B cell (primary cell): ENCODE measurements around the gene HES1. TPM values are rescaled to one million over a fixed set of nuclear protein-coding genes. Genes with fewer than 3 reads are reported as not detected.
"Not testable (repeated sequence)": the region's sequence is repeated elsewhere in the genome, so short reads cannot be mapped to it uniquely, and the experiment has no call there.

Experiments
- ATAC-seq: fragments of 200-7000 bp; cut with Tn5 transposase; one replicate; pipeline ENCODE4 v1.10.0; 2021; ENCODE audit warnings: low read depth, mild to moderate bottlenecking, moderate number of reproducible peaks, moderate library complexity
- CTCF ChIA-PET: fragments of 350-600 bp; sonication (Branson Sonifier 250); formaldehyde crosslinking; loops from one replicate; lab custom pipeline; 2021; ENCODE audit warnings: antibody characterized with exemption, inconsistent platforms; lab: Charles Lee
- POLR2A ChIA-PET: fragments of 350-600 bp; sonication (Branson Sonifier 250); formaldehyde crosslinking; loops from one replicate; lab custom pipeline; 2021; ENCODE audit warnings: antibody characterized with exemption; lab: Charles Lee
- DNase-seq: peaks from one replicate; pipeline ENCODE4 v3.0.0; 2013
- H2AFZ ChIP-seq: 2 replicates; pipeline ENCODE4 v1.6.1; 2012; ENCODE audit warnings: mild to moderate bottlenecking, low read depth, low read length; ENCODE audit not compliant: insufficient read depth, poor library complexity, severe bottlenecking
- H3K27ac ChIP-seq, 2 donors: 1 replicate in 1 of 2; 2 replicates in 1 of 2; pipeline ENCODE4 v1.5.1; 2012 to 2013; ENCODE audit warnings: low read length in 2 of 2, mild to moderate bottlenecking in 2 of 2, moderate library complexity in 1 of 2
- H3K27me3 ChIP-seq, 4 experiments: fragments of 200-600 bp in 1 of 4; sonication (generic) in 1 of 4; replicated peaks in 1 of 4; 1 replicate in 2 of 4; 2 replicates in 2 of 4; pipeline versions ENCODE4 v1.6.1 to v1.7.0; 2013 to 2016; ENCODE audit warnings: low read length in 3 of 4, mild to moderate bottlenecking in 2 of 4, mixed read lengths in 1 of 4, moderate library complexity in 1 of 4; ENCODE audit not compliant: insufficient read depth in 4 of 4, control insufficient read depth in 3 of 4; ENCODE audit errors: control extremely low read depth in 1 of 4
- H3K36me3 ChIP-seq, 2 experiments: replicated peaks in 1 of 2; 1 replicate in 1 of 2; 2 replicates in 1 of 2; pipeline versions ENCODE4 v1.6.1 to v1.7.1; 2013; ENCODE audit warnings: low read length in 1 of 2; ENCODE audit not compliant: insufficient read depth in 2 of 2, control insufficient read depth in 1 of 2; ENCODE audit errors: control extremely low read depth in 1 of 2, extremely low read depth in 1 of 2
- H3K4me1 ChIP-seq, 2 donors: fragments of 200-600 bp in 1 of 2; sonication (generic) in 1 of 2; 1 replicate in 1 of 2; 2 replicates in 1 of 2; pipeline versions ENCODE4 v1.5.1 to v1.6.1; 2013 to 2017; ENCODE audit warnings: low read length in 2 of 2; ENCODE audit not compliant: control insufficient read depth in 2 of 2, insufficient read depth in 2 of 2
- H3K4me2 ChIP-seq: replicated peaks from 2 replicates; pipeline ENCODE3; 2012; ENCODE audit warnings: mild to moderate bottlenecking, low read depth, low read length; ENCODE audit not compliant: poor library complexity, severe bottlenecking
- H3K4me3 ChIP-seq, 5 experiments: fragments of 200-600 bp in 1 of 5; sonication (generic) in 1 of 5; 1 replicate in 3 of 5; 2 replicates in 2 of 5; pipeline versions ENCODE4 v1.5.1 to v1.7.0; 2011 to 2016; ENCODE audit warnings: low read length in 4 of 5, mild to moderate bottlenecking in 4 of 5, low read depth in 2 of 5, control low read depth in 1 of 5, moderate library complexity in 1 of 5; ENCODE audit not compliant: insufficient read depth in 1 of 5; ENCODE audit errors: control extremely low read depth in 1 of 5, extremely low read depth in 1 of 5
- H3K79me2 ChIP-seq: fragments of 200-600 bp; sonication (generic); one replicate; pipeline ENCODE4 v1.6.0; 2016; ENCODE audit warnings: low read length; ENCODE audit not compliant: control insufficient read depth, insufficient read depth
- H3K9ac ChIP-seq: fragments of 200-600 bp; sonication (generic); 2 replicates; pipeline ENCODE4 v1.6.1; 2017; ENCODE audit warnings: mild to moderate bottlenecking, low read length, moderate library complexity
- H3K9me3 ChIP-seq, 3 donors: one replicate each; pipeline versions ENCODE4 v1.6.1 to v1.7.1; 2013; ENCODE audit warnings: low read length in 2 of 3; ENCODE audit not compliant: control insufficient read depth in 2 of 3, insufficient read depth in 1 of 3; ENCODE audit errors: control extremely low read depth in 1 of 3
- H4K20me1 ChIP-seq: 2 replicates; pipeline ENCODE4 v1.6.0; 2012; ENCODE audit warnings: mild to moderate bottlenecking, low read length; ENCODE audit not compliant: insufficient read depth, control insufficient read depth, poor library complexity, severe bottlenecking
- H3K27ac Mint-ChIP-seq: one replicate; pipeline ENCODE4 v1.8.0; 2021; ENCODE audit warnings: mixed read lengths
- H3K27me3 Mint-ChIP-seq: one replicate; pipeline ENCODE4 v1.8.0; 2021; ENCODE audit warnings: mixed read lengths
- H3K4me1 Mint-ChIP-seq: one replicate; pipeline ENCODE4 v1.8.0; 2021; ENCODE audit warnings: mixed read lengths
- H3K4me3 Mint-ChIP-seq: one replicate; pipeline ENCODE4 v1.8.0; 2021; ENCODE audit warnings: mixed read lengths
- H3K9me3 Mint-ChIP-seq: one replicate; pipeline ENCODE4 v1.8.0; 2022; ENCODE audit warnings: mixed read lengths; ENCODE audit not compliant: insufficient read depth
- CTCF ChIP-seq: fragments of 200-600 bp; IDR thresholded peaks from one replicate; pipeline ENCODE4 v1.8.0; 2022; ENCODE audit warnings: antibody characterized with exemption, mild to moderate bottlenecking
- EZH2 ChIP-seq: IDR thresholded peaks from 2 replicates; pipeline ENCODE4 v1.6.1; 2012; ENCODE audit warnings: borderline replicate concordance, low read depth, mild to moderate bottlenecking, moderate library complexity, low read length; ENCODE audit not compliant: insufficient read depth, poor library complexity, severe bottlenecking
- WGBS: methylation state at CpG from one replicate; pipeline ENCODE4 v1.1.5; 2013; ENCODE audit warnings: missing lambda C conversion rate; ENCODE audit not compliant: insufficient coverage; 5-methylcytosine and 5-hydroxymethylcytosine counted together
- intact Hi-C: fragments of 100-400 bp; cut with micrococcal nuclease; formaldehyde crosslinking; loops from one replicate; pipeline ENCODE4 v1.10.0; 2022
- polyA plus RNA-seq: library from polyadenylated mRNA; depleted of rRNA; stranded (reverse); fragments of >200 nt; gene quantifications from 2 replicates; pipeline ENCODE4 v1.2.3, GENCODE V29; 2012
- total RNA-seq, 2 donors: library from RNA; stranded (reverse); fragments of 120-200 nt in 1 of 2; gene quantifications; 1 replicate in 1 of 2; 2 replicates in 1 of 2; pipeline versions ENCODE4 v1.2.3 to v1.2.4, GENCODE V29; 2013 to 2022

The HES1 gene
- total and polyA plus RNA-seq, 2 donors (not counting 1 experiment from before 2014, with no cell fraction given): 2.4 to 60.3 TPM

GRCh38 chr3:194090716-194091115 is 45.2 kb upstream of the HES1 start:
- TF ChIP-seq CTCF (no peak), EZH2 (no peak)
- H3K27ac Mint-ChIP-seq: no peak overlapping the region
- H4K20me1 ChIP-seq: no peaks in the 10 kb centered on the region
- H2AFZ ChIP-seq: no peak overlapping the region
- 100% methylated on average over 8 of the region's 8 CpGs for WGBS
- peaks cover 16 to 26% of the 10 kb centered on the region in 2 donors for H3K4me1 ChIP-seq
- no peaks in the 10 kb centered on the region for H3K36me3 ChIP-seq
- no peak overlapping the region for H3K4me3 ChIP-seq
- no peak overlapping the region for H3K27ac ChIP-seq
- ChIA-PET CTCF (interaction anchor here (1.7 to 2.1 kb wide), 2 partner anchors 9 to 47 kb away, joined by 6 to 8 read pairs; no protein-coding TSS in a partner anchor), POLR2A (no interaction called here)
- DNase-seq (no peak), ATAC-seq (no peak)
- no peaks in the 10 kb centered on the region for H3K9me3 Mint-ChIP-seq
- no peaks in the 10 kb centered on the region for H3K9me3 ChIP-seq
- H3K4me3 Mint-ChIP-seq: no peak overlapping the region
- no peaks in the 10 kb centered on the region for H3K79me2 ChIP-seq
- H3K9ac ChIP-seq: no peak overlapping the region
- H3K4me2 ChIP-seq: no peak overlapping the region
- intact Hi-C loops: no loop called here
- no peaks in the 10 kb centered on the region for H3K27me3 Mint-ChIP-seq
- no peaks in the 10 kb centered on the region for H3K27me3 ChIP-seq
- H3K4me1 Mint-ChIP-seq: peaks cover 30% of the 10 kb centered on the region

GRCh38 chr3:194091141-194091540 is 44.8 kb upstream of the HES1 start:
- H3K4me3 Mint-ChIP-seq: no peak overlapping the region
- no peak overlapping the region for H3K27ac Mint-ChIP-seq
- Histone ChIP-seq H3K36me3 (no peaks in the 10 kb centered on the region), H3K4me2 (no peak overlapping the region), H3K4me1 (peaks cover 16 to 29% of the 10 kb centered on the region in 2 donors), H3K9me3 (no peaks in the 10 kb centered on the region), H3K27ac (no peak overlapping the region), H2AFZ (no peak overlapping the region), H3K27me3 (no peaks in the 10 kb centered on the region), H3K4me3 (no peak overlapping the region), H3K79me2 (no peaks in the 10 kb centered on the region), H4K20me1 (no peaks in the 10 kb centered on the region), H3K9ac (no peak overlapping the region)
- intact Hi-C loops: no loop called here
- CTCF ChIA-PET: interaction anchor here (1.7 to 2.1 kb wide), 2 partner anchors 9 to 47 kb away, joined by 6 to 8 read pairs; no protein-coding TSS in a partner anchor
- no peak for TF ChIP-seq EZH2
- no peak for TF ChIP-seq CTCF
- WGBS: no CpG with 5 or more reads among the region's 2 CpGs
- DNase-seq (no peak), ATAC-seq (no peak)
- peaks cover 30% of the 10 kb centered on the region for H3K4me1 Mint-ChIP-seq
- POLR2A ChIA-PET: no interaction called here
- no peaks in the 10 kb centered on the region for H3K9me3 Mint-ChIP-seq
- no peaks in the 10 kb centered on the region for H3K27me3 Mint-ChIP-seq

GRCh38 chr3:194091897-194092296 is 44.1 kb upstream of the HES1 start:
- peaks cover 32% of the 10 kb centered on the region for H3K4me1 Mint-ChIP-seq
- H3K36me3 ChIP-seq, H2AFZ ChIP-seq, H3K27ac ChIP-seq, H3K27me3 ChIP-seq, DNase-seq, H3K27ac Mint-ChIP-seq, H3K9me3 ChIP-seq, H3K9ac ChIP-seq, H3K9me3 Mint-ChIP-seq, H4K20me1 ChIP-seq, H3K4me3 Mint-ChIP-seq, ATAC-seq, H3K4me2 ChIP-seq, H3K4me3 ChIP-seq, H3K27me3 Mint-ChIP-seq, POLR2A ChIA-PET, H3K79me2 ChIP-seq, intact Hi-C loops: not testable (repeated sequence)
- H3K4me1 ChIP-seq: peaks cover 16 to 29% of the 10 kb centered on the region in 2 donors
- 100% methylated on average over 2 of the region's 6 CpGs for WGBS
- CTCF ChIA-PET: interaction anchor here (1.4 kb wide), 1 partner anchor 45 kb away, joined by 4 read pairs; no protein-coding TSS in a partner anchor
